ENCODE measurements around the gene RALB. TPM values are rescaled to one million over a fixed set of nuclear protein-coding genes. Genes with fewer than 3 reads are reported as not detected.

RALB gene
- total and polyA plus RNA-seq, 2 of the 8 experiments (the other 6 are each of a cell fraction or from before 2014, with no cell fraction given): 12.0 to 16.6 TPM

GRCh38 chr2:120330946-120331822 is 78.5 kb downstream of the RALB start (continued):
- no peak for TF ChIP-seq RFX5 (IDR thresholded peaks at IDR 0.05; ENCODE audit: borderline replicate concordance, low read depth, low read length)
- no peak for TF ChIP-seq NRF1 (IDR thresholded peaks at IDR 0.05; ENCODE audit: low read depth, low read length)
- TF ChIP-seq FOSL1 (IDR thresholded peaks at IDR 0.05; ENCODE audit: insufficient read depth, low read depth, low read length): no peak
- TF ChIP-seq POLR2A (IDR thresholded peaks at IDR 0.05; ENCODE audit: control extremely low read depth in 1 of 2, low read depth in 2 of 2, low read length in 2 of 2): no peak
- TF ChIP-seq ZNF274 (IDR thresholded peaks at IDR 0.05; ENCODE audit: borderline replicate concordance, extremely low read depth, low read length): no peak
- TF ChIP-seq KDM5A (IDR thresholded peaks at IDR 0.05; ENCODE audit: low read length): no peak
- no peak for TF ChIP-seq SP2 (IDR thresholded peaks at IDR 0.05; ENCODE audit: low read length)
- TF ChIP-seq CTCF (IDR thresholded peaks at IDR 0.05; ENCODE audit: control extremely low read depth in 1 of 3, insufficient read depth in 1 of 3, low read depth in 1 of 3, low read length in 3 of 3): no peak
